ENCODE measurements around the gene ABCA12.

The ABCA12 gene

DNA sequence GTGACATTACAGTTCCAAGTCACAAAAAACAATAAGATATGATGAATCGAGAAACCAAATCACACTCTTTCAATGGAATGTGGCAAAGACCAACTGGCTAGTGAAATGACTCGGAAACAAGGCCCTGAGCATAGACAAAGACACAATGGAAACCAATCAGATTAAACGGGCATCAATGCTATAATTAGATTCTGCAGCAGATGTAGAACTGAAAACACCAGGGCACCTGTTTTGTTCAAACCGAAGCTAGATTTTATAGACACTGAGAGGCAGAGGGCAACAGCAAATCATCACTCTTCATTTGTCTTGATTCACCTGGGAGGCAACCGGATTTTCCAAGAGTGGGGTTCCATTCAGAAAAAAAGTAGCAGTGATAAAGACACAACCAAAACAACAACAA is 236.1 kb downstream of the ABCA12 start:
- DNase-seq: no peak

DNA sequence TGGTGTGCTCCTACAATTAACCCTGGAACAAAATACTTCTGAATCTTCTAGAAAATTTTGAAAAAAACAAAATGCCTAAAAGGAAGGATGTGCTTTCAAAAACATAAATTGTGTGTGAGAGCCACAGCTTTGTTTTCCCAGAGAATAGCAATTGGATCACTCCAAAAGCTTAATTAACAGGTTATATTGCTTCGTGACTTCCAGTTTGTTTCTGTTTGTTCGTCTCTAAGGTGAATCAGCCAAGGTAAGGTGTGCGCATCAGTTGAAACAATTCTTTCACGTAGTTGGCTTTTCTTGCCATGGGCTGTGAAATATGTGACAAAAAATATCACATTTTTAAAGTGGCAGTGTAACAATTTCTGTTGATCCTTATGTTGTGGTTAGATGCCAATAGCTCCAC is 238.7 kb downstream of the ABCA12 start:
- no peak for DNase-seq

DNA sequence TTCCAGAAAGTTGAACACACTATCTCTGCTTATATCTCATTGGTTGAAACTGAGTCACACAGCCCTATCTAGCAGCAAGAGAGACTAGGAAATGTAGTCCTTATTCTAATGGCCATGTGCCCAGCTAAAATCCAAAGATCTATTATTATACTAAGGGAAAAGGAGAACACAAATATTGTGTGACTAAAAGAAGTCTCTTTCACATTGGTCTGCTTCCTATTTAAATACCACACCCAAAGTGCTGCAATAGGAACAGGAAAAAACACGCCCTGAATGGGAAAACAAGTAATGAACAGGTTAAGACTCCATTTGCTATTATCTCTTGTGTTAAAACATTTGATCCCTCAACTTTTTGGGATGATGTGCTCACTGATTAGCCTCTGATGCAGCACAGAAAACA is 242.2 kb downstream of the ABCA12 start:
- no peak for DNase-seq

DNA sequence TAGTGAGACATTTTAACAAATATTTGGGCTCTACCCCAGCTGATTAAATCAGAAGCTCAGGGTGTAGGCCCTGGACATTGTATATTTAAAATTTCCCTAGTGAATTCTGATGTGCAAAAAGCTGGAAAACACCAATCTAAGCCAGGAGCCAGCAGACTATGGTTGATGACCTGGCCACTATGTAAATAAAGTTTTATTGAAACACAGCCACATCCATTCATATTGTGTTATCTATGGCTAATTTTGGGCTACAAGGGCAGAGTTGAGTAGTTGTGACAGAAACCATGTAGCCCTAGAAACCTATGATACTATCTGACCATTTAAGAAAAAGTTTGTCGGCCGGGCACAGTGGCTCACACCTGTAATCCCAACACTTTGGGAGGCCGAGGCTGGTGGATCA is 243.0 kb downstream of the ABCA12 start:
- DNase-seq: no peak

DNA sequence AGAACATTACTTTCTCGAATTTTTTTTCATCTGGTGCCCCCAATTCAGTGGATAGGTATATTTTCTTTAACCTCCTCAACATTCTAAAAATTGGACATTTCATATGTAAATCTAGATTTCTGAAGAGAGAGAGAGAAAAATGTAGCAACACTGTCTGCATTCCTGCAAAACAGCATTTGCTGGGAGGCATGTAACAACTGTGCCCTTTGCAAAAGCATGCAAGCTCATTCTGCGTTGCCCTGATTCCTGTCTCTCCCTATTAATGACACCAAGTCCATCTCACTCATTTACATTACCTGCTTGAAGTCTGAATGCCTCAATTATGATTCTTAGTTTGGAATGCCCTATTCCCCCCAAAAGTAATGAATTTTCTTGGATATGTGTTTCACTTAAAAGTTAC is 249.1 kb downstream of the ABCA12 start:
- no peak for DNase-seq

DNA sequence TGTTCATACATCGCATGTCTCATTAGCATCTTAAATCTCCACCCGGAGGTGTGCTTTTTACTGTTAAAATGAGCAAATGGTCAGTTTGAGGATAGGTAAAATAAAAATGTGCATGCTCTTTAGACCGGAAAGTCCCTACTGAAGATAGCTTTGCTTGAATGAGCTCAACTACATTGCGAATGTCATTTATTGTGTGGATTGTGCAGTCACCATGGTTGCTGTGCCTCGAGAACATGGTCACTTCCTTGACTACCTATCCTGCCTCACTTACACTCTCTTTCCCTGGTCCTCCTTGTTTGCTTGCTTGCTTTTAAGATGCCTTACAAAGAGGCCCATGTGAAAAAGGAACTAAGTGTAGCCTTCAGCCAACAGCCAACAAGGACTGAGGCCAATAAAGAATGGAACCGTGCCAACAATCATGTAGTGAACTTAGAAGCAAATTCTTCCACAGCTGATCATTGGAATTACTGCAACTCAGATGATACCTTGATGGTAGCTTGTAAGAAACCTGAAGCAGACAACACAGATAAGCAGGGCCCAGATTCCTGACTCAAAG is 256.7 kb downstream of the ABCA12 start:
- DNase-seq: no peak
